K562 (cell line): ENCODE results near the gene KRT77. TPM values are rescaled to one million over a fixed set of nuclear protein-coding genes. Genes with fewer than 3 reads are reported as not detected.

Experiments
- ATAC-seq: fragments of 200-7000 bp; cut with Tn5 transposase; 3 replicates; pipeline ENCODE4 v1.9.1; 2020; ENCODE audit warnings: moderate library complexity
- BruUV-seq: library from RNA; stranded (reverse); fragments of 400-500 nt; replicated peaks from 2 replicates; lab custom pipeline; 2021; lab: Mats Ljungman, UMichigan
- CTCF ChIA-PET: fragments of 300-600 bp; formaldehyde crosslinking; extraction: SDS; loops from one replicate; lab custom pipeline; 2021; ENCODE audit warnings: low intra/inter-chr PET ratio; lab: Yijun Ruan, JAX
- POLR2A ChIA-PET: fragments of 300-600, 350-650 bp; sonication (Branson Sonifier 250); formaldehyde crosslinking; extraction: SDS; loops from one replicate; lab custom pipeline; 2021; ENCODE audit warnings: antibody characterized with exemption, inconsistent platforms; lab: Yijun Ruan, JAX
- DNase-seq, 4 experiments: peaks; one replicate each; pipeline versions ENCODE4 v3.0.0 to v3.0.0-alpha.2; 2011 to 2018; ENCODE audit warnings: low spot score in 3 of 4, mixed read lengths in 3 of 4; ENCODE audit errors: extremely low read depth in 1 of 4
- FAIRE-seq: peaks from 2 replicates; lab custom pipeline; 2011; peaks lifted over from hg19 to GRCh38; lab: Jason Lieb, UNC
- H2AFZ ChIP-seq: 2 replicates; pipeline ENCODE4 v1.6.0; 2011; ENCODE audit warnings: low read depth, low read length, control low read depth, inconsistent platforms
- H3K27ac ChIP-seq: fragments of 200-600 bp; 3 replicates; pipeline ENCODE4 v1.8.0; 2011; ENCODE audit warnings: low read depth, mild to moderate bottlenecking, control low read depth, inconsistent platforms, low read length, moderate library complexity, mixed read lengths; ENCODE audit errors: extremely low read depth
- H3K27me3 ChIP-seq, 2 experiments: fragments of 300-600 bp in 1 of 2; 2 replicates in 1 of 2; 3 replicates in 1 of 2; pipeline versions ENCODE4 v1.6.0 to v1.8.0; 2011; ENCODE audit warnings: inconsistent platforms in 2 of 2, low read length in 2 of 2, mild to moderate bottlenecking in 1 of 2, mixed read lengths in 1 of 2, moderate library complexity in 1 of 2; ENCODE audit not compliant: control insufficient read depth in 2 of 2, insufficient read depth in 2 of 2
- H3K36me3 ChIP-seq: fragments of 300-600 bp; 3 replicates; pipeline ENCODE4 v1.8.0; 2011; ENCODE audit warnings: mild to moderate bottlenecking, low read length, inconsistent platforms; ENCODE audit not compliant: control insufficient read depth, insufficient read depth
- H3K4me1 ChIP-seq, 2 experiments: fragments of 200-600 bp in 1 of 2; replicated peaks in 1 of 2; 2 replicates in 1 of 2; 3 replicates in 1 of 2; pipeline versions ENCODE4 v1.5.1 to v1.8.0; 2011; ENCODE audit warnings: inconsistent platforms in 2 of 2, low read length in 2 of 2, mild to moderate bottlenecking in 1 of 2, mixed read lengths in 1 of 2, moderate library complexity in 1 of 2; ENCODE audit not compliant: control insufficient read depth in 2 of 2, insufficient read depth in 2 of 2
- H3K4me2 ChIP-seq: 2 replicates; pipeline ENCODE4 v1.6.1; 2011; ENCODE audit warnings: low read length, control low read depth, inconsistent platforms, mixed read lengths; ENCODE audit not compliant: insufficient read depth
- H3K4me3 ChIP-seq: fragments of 200-600 bp; sonication (generic), shearing (Covaris generic); 2 replicates; pipeline ENCODE4 v1.5.1; 2016; ENCODE audit warnings: control low read depth, inconsistent platforms
- H3K79me2 ChIP-seq: fragments of 200-600 bp; 3 replicates; pipeline ENCODE4 v1.8.0; 2011; ENCODE audit warnings: low read length, inconsistent platforms; ENCODE audit not compliant: control insufficient read depth, insufficient read depth
- H3K9ac ChIP-seq, 2 experiments: 2 replicates each; pipeline versions ENCODE4 v1.6.0 to v1.6.1; 2011; ENCODE audit warnings: low read depth in 2 of 2, low read length in 2 of 2, control low read depth in 1 of 2, inconsistent platforms in 1 of 2, mild to moderate bottlenecking in 1 of 2, mixed read lengths in 1 of 2; ENCODE audit not compliant: insufficient read depth in 1 of 2
- H3K9me1 ChIP-seq: one replicate; pipeline ENCODE4 v1.6.0; 2011; ENCODE audit warnings: inconsistent platforms, mild to moderate bottlenecking, low read length, moderate library complexity; ENCODE audit not compliant: control insufficient read depth, insufficient read depth
- H3K9me3 ChIP-seq: replicated peaks from 2 replicates; pipeline ENCODE4 v1.5.1; 2011; ENCODE audit warnings: low read depth, low read length, inconsistent platforms; ENCODE audit not compliant: control insufficient read depth, insufficient read depth
- H4K20me1 ChIP-seq: replicated peaks from 2 replicates; pipeline ENCODE4 v1.6.1; 2011; ENCODE audit warnings: low read length, inconsistent platforms, mixed read lengths; ENCODE audit not compliant: control insufficient read depth, insufficient read depth
- FOS ChIP-seq: IDR thresholded peaks from 3 replicates; pipeline ENCODE4 v1.6.1; 2011; ENCODE audit not compliant: insufficient read length; ENCODE audit errors: extremely low read depth
- GABPB1 ChIP-seq: sonication (generic); formaldehyde crosslinking; IDR thresholded peaks from 2 replicates; pipeline ENCODE4 v1.8.0; 2022; ENCODE audit warnings: mild to moderate bottlenecking, missing genetic modification reagents
- HNRNPLL ChIP-seq: fragments of 200-400 bp; formaldehyde crosslinking; IDR thresholded peaks from 2 replicates; pipeline ENCODE4 v1.6.1; 2017; ENCODE audit warnings: low read length, low read depth, mild to moderate bottlenecking; ENCODE audit not compliant: poor library complexity, severe bottlenecking
- NR2C1 ChIP-seq, 2 experiments: fragments of 450-650 bp; IDR thresholded peaks; 2 replicates each; pipeline ENCODE4 v1.6.1; 2017; ENCODE audit warnings: mild to moderate bottlenecking in 2 of 2, antibody characterized with exemption in 1 of 2, inconsistent platforms in 1 of 2, missing compliant biosample characterization in 1 of 2, missing genetic modification characterization in 1 of 2
- RFX1 ChIP-seq: fragments of 450-650 bp; IDR thresholded peaks from 2 replicates; pipeline ENCODE4 v1.6.1; 2016; ENCODE audit warnings: mild to moderate bottlenecking, moderate library complexity
- ZC3H4 ChIP-seq: sonication (generic); formaldehyde crosslinking; IDR thresholded peaks from 2 replicates; pipeline ENCODE4 v1.9.0; 2021; ENCODE audit warnings: missing genetic modification reagents, borderline replicate concordance
- ZNF175 ChIP-seq: fragments of 200-800 bp; sonication (Bioruptor generic); IDR thresholded peaks from 2 replicates; pipeline ENCODE4 v1.6.1; 2016; ENCODE audit warnings: low read depth, mild to moderate bottlenecking, missing genetic modification characterization, missing compliant biosample characterization
- WGBS: fragments of 100-300 bp; shearing (Covaris generic); methylation state at CpG from one replicate; pipeline ENCODE4 v1.1.6; 2016; ENCODE audit warnings: low coverage, mixed read lengths; ENCODE audit not compliant: insufficient coverage; ENCODE audit errors: missing lambda C conversion rate; 5-methylcytosine and 5-hydroxymethylcytosine counted together
- in situ Hi-C: fragments of 300-500 bp; cut with MboI; formaldehyde crosslinking; loops from 4 replicates; pipeline ENCODE4 v1.15.0; 2018; ENCODE audit warnings: inconsistent platforms, mixed read lengths
- intact Hi-C: fragments of 100-400 bp; cut with micrococcal nuclease; formaldehyde crosslinking; loops from 2 replicates; pipeline ENCODE4 v1.14.2; 2022
- polyA plus RNA-seq, 8 experiments: library from polyadenylated mRNA; depleted of rRNA in 4 of 8; stranded (reverse) in 5 of 8; unstranded in 3 of 8; fragments of >200 nt; fragmentation: Nextera tagmentation in 2 of 8; fragmentation: Illumina TruSeq in 1 of 8; extraction: Ambion mirVana in 2 of 8; extraction: Trizol in 1 of 8; gene quantifications; 2 replicates each; pipeline versions ENCODE4 v1.2.1 to v1.2.3, GENCODE V29; 2011 to 2014; ENCODE audit warnings: inconsistent platforms in 1 of 8, missing spikeins in 1 of 8
- total RNA-seq, 7 experiments: library from RNA; depleted of rRNA in 6 of 7; stranded (reverse); fragments of >200 nt in 6 of 7; fragmentation: Illumina TruSeq in 2 of 7; extraction: Trizol in 2 of 7; gene quantifications; 2 replicates each; pipeline versions ENCODE4 v1.2.1 to v1.2.3, GENCODE V29; 2011 to 2021; ENCODE audit warnings: low replicate concordance in 1 of 7
- TF ChIP-seq, protein P1 (sequence below): fragments of 250-450 bp; sonication (Bioruptor Pico); IDR thresholded peaks from 2 replicates; pipeline ENCODE4 v1.5.0; 2021
- TF ChIP-seq, protein P2 (sequence below): fragments of 450-650 bp; formaldehyde crosslinking; IDR thresholded peaks from 2 replicates; pipeline ENCODE4 v1.4.0; 2020; ENCODE audit warnings: mild to moderate bottlenecking, moderate library complexity
- TF ChIP-seq, protein P3 (sequence below), 3 experiments: IDR thresholded peaks in 2 of 3; conservative IDR thresholded peaks in 1 of 3; 2 replicates each; pipeline ENCODE4 v1.5.1; 2011 to 2012; ENCODE audit warnings: low read length in 3 of 3, mild to moderate bottlenecking in 3 of 3, control low read depth in 2 of 3, improper control_type of control experiment in 1 of 3, inconsistent platforms in 1 of 3, low read depth in 1 of 3, mixed read lengths in 1 of 3, moderate library complexity in 1 of 3; ENCODE audit not compliant: insufficient read depth in 2 of 3

The KRT77 gene
- total and polyA plus RNA-seq, 9 of the 15 experiments (the other 6 are each of a cell fraction or from before 2014, with no cell fraction given): not detected

DNA sequence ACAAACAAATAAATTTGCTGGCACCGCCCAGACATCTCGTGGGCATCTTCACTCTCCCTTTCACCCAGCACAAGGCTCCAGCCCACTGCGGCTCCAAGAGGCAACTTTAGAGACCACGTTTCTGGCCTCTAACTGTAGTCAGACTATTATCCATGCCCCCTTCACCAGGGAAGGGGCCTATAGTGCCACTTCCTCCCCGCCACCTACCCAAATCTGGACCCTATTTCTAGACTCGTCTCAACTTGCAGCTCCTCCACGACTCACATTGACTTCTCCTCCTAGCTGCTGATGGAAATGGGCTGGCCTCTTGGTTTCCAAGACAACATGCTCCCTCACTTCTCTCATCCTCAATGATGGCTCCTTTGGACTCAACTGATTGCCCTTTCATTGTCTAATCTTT lies 35.4 kb downstream of the KRT77 start:
- DNase-seq: no peak
- no peak for ATAC-seq
- no peak overlapping the region for H3K4me2 ChIP-seq
- no peak overlapping the region for H3K27ac ChIP-seq
- H2AFZ ChIP-seq: no peak overlapping the region
- POLR2A ChIA-PET: no interaction called here
- intact Hi-C loops (loop anchor here (2.0 kb wide), 1 partner anchor 203 kb away; no protein-coding TSS in a partner anchor), in situ Hi-C loops (no loop called here)
- H3K9me3 ChIP-seq: no peaks in the 10 kb centered on the region
- FAIRE-seq: no peak
- H3K9ac ChIP-seq: no peak overlapping the region
- H3K79me2 ChIP-seq: no peaks in the 10 kb centered on the region
- peaks cover 9% of the 10 kb centered on the region in 2 experiments; a peak in 4 of 5 replicates for H3K4me1 ChIP-seq
- no peaks in the 10 kb centered on the region for H3K27me3 ChIP-seq
- CTCF ChIA-PET: interaction anchor here (0.5 kb wide), 1 partner anchor 196 kb away, joined by 3 read pairs; no protein-coding TSS in a partner anchor
- no peaks in the 10 kb centered on the region for H3K36me3 ChIP-seq
- TF ChIP-seq RFX1 (peak; percentile 30; the same call in 1 of the 2 replicates), GABPB1 (CRISPR knock-in tag) (no peak)
- no peak overlapping the region for H3K4me3 ChIP-seq
- BruUV-seq: no TSS peak
- H4K20me1 ChIP-seq: no peaks in the 10 kb centered on the region
- peaks cover 2% of the 10 kb centered on the region for H3K9me1 ChIP-seq
- 50% methylated on average over 6 of the region's 7 CpGs for WGBS

DNA sequence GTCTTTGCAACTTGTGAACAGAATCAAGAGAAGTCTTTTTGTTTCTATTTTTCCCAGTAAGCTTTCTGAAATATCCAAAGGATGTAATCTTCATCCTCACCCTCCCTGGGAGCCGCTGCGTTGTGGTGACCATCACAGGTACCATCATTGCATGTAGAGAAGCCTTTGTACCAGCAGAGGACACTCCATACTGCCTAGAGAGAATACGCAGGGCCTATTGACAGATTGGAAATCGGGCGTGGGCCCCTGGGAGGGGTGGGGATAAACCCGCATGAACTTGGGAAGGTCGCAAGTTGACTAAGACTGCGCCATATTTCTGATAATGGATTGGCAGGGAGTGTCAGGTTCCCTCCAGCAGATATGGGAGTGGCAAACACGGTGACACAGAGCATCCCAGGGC lies 35.8 kb downstream of the KRT77 start:
- no peak overlapping the region for H3K4me3 ChIP-seq
- TF ChIP-seq NR2C1 (IDR thresholded peaks at IDR 0.05): no peak
- no peak for TF ChIP-seq NR2C1 (tag; IDR thresholded peaks at IDR 0.05)
- TF ChIP-seq, protein P1, sequence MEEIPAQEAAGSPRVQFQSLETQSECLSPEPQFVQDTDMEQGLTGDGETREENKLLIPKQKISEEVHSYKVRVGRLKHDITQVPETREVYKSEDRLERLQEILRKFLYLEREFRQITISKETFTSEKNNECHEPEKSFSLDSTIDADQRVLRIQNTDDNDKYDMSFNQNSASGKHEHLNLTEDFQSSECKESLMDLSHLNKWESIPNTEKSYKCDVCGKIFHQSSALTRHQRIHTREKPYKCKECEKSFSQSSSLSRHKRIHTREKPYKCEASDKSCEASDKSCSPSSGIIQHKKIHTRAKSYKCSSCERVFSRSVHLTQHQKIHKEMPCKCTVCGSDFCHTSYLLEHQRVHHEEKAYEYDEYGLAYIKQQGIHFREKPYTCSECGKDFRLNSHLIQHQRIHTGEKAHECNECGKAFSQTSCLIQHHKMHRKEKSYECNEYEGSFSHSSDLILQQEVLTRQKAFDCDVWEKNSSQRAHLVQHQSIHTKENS (CRISPR knock-in tag): no peak
- TF ChIP-seq, protein P2, sequence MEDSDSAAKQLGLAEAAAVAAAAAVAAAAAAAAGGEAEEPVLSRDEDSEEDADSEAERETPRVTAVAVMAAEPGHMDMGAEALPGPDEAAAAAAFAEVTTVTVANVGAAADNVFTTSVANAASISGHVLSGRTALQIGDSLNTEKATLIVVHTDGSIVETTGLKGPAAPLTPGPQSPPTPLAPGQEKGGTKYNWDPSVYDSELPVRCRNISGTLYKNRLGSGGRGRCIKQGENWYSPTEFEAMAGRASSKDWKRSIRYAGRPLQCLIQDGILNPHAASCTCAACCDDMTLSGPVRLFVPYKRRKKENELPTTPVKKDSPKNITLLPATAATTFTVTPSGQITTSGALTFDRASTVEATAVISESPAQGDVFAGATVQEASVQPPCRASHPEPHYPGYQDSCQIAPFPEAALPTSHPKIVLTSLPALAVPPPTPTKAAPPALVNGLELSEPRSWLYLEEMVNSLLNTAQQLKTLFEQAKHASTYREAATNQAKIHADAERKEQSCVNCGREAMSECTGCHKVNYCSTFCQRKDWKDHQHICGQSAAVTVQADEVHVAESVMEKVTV (CRISPR knock-in tag): peak; percentile 54
- no peak for TF ChIP-seq HNRNPLL
- TF ChIP-seq, protein P3, sequence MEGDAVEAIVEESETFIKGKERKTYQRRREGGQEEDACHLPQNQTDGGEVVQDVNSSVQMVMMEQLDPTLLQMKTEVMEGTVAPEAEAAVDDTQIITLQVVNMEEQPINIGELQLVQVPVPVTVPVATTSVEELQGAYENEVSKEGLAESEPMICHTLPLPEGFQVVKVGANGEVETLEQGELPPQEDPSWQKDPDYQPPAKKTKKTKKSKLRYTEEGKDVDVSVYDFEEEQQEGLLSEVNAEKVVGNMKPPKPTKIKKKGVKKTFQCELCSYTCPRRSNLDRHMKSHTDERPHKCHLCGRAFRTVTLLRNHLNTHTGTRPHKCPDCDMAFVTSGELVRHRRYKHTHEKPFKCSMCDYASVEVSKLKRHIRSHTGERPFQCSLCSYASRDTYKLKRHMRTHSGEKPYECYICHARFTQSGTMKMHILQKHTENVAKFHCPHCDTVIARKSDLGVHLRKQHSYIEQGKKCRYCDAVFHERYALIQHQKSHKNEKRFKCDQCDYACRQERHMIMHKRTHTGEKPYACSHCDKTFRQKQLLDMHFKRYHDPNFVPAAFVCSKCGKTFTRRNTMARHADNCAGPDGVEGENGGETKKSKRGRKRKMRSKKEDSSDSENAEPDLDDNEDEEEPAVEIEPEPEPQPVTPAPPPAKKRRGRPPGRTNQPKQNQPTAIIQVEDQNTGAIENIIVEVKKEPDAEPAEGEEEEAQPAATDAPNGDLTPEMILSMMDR (IDR thresholded peaks at IDR 0.05 in 2 of 3, conservative IDR thresholded peaks at IDR 0.05 in 1 of 3; ENCODE audit: insufficient read depth in 2 of 3, low read depth in 1 of 3, low read length in 3 of 3): peak; percentile 47 to 70 (median 52); a peak in 5 of 6 replicates
- no peak for TF ChIP-seq FOS
- no peak for TF ChIP-seq ZNF175 (CRISPR knock-in tag)
- no peak for TF ChIP-seq ZC3H4 (CRISPR knock-in tag)

More for the DNA sequence above, 35.8 kb downstream of the KRT77 start:
- H3K9me1 ChIP-seq: peaks cover 2% of the 10 kb centered on the region
- no TSS peak for BruUV-seq
- H3K4me1 ChIP-seq: peaks cover 13% of the 10 kb centered on the region in 2 experiments; a peak in 4 of 5 replicates
- in situ Hi-C loops: no loop called here
- H3K9me3 ChIP-seq: no peaks in the 10 kb centered on the region
- ChIA-PET POLR2A (interaction anchor here (0.6 kb wide), 1 partner anchor 123 kb away, joined by 4 read pairs; no protein-coding TSS in a partner anchor), CTCF (interaction anchor here (1.3 kb wide), 1 partner anchor 213 kb away, joined by 4 read pairs; no protein-coding TSS in a partner anchor)
- WGBS: 34% methylated on average over 9 of the region's 9 CpGs
- no peak overlapping the region for H2AFZ ChIP-seq
- no peak overlapping the region for H3K4me2 ChIP-seq
- DNase-seq: peak in 3 of 4 experiments; percentile 21 to 35 (median 35)
- no peak overlapping the region for H3K27ac ChIP-seq
- H3K27me3 ChIP-seq: no peaks in the 10 kb centered on the region
- intact Hi-C loops: loop anchor here (2.0 kb wide), 1 partner anchor 203 kb away; no protein-coding TSS in a partner anchor
- no peaks in the 10 kb centered on the region for H3K79me2 ChIP-seq
- H4K20me1 ChIP-seq: no peaks in the 10 kb centered on the region
- peak; percentile 26 for FAIRE-seq
- no peak overlapping the region for H3K9ac ChIP-seq
- no peaks in the 10 kb centered on the region for H3K36me3 ChIP-seq
- ATAC-seq: peak; percentile 74
